ENCODE measurements around the gene CDKL1. TPM values are rescaled to one million over a fixed set of nuclear protein-coding genes. Genes with fewer than 3 reads are reported as not detected.
"Not testable (repeated sequence)": the region's sequence is repeated elsewhere in the genome, so short reads cannot be mapped to it uniquely, and the experiment has no call there.

CDKL1 gene
- polyA plus RNA-seq, 3 donors: 1.2 to 2.5 (median 1.3) TPM

GRCh38 chr14:50357124-50357523 lies 39.6 kb downstream of the CDKL1 start:
- Mint-ChIP-seq H3K36me3 (peaks cover 30 to 38% of the 10 kb centered on the region in 2 donors), H3K27ac (no peak overlapping the region), H3K27me3 (ENCODE audit: low read depth in 3 of 3) (no peaks in the 10 kb centered on the region), H3K9me3 (peaks cover 0 to 2% (median 0%) of the 10 kb centered on the region in 7 donors), H3K4me1 (no peaks in the 10 kb centered on the region), H3K4me3 (no peak overlapping the region)
- WGBS (ENCODE audit: insufficient coverage): 100% methylated on average over 1 of the region's 6 CpGs
- intact Hi-C loops (cut with micrococcal nuclease): no loop called here
- H3K4me2 ChIP-seq (replicated peaks; ENCODE audit: extremely low read depth, low read length, poor library complexity, severe bottlenecking): no peak overlapping the region
- H3K9ac ChIP-seq (ENCODE audit: insufficient read depth, low read length, poor library complexity, severe bottlenecking): no peak overlapping the region
- H3K4me1 ChIP-seq (ENCODE audit: control insufficient read depth in 1 of 2, insufficient read depth in 2 of 2, low read length in 2 of 2): no peaks in the 10 kb centered on the region
- no peaks in the 10 kb centered on the region for H3K79me2 ChIP-seq (ENCODE audit: insufficient read depth, low read length)
- H3K9me3 ChIP-seq (replicated peaks in 1 of 2; ENCODE audit: control insufficient read depth in 1 of 2, insufficient read depth in 1 of 2, low read length in 2 of 2): no peaks in the 10 kb centered on the region
- H4K20me1 ChIP-seq (ENCODE audit: insufficient read depth, low read length): no peaks in the 10 kb centered on the region
- no peaks in the 10 kb centered on the region for H3K27me3 ChIP-seq (ENCODE audit: control insufficient read depth in 2 of 2, insufficient read depth in 2 of 2, low read length in 2 of 2)
- H3K36me3 ChIP-seq (replicated peaks in 1 of 2; ENCODE audit: control insufficient read depth in 1 of 2, insufficient read depth in 2 of 2, low read length in 2 of 2): peaks cover 0 to 30% of the 10 kb centered on the region in 2 donors
- no peak for DNase-seq
- no peak for TF ChIP-seq CTCF (IDR thresholded peaks at IDR 0.05)
- no peak overlapping the region for H3K27ac ChIP-seq (ENCODE audit: low read depth in 1 of 2, low read length in 2 of 2)
- H3K4me3 ChIP-seq (replicated peaks in 1 of 3; ENCODE audit: low read depth in 2 of 3, low read length in 3 of 3): no peak overlapping the region
- no peak overlapping the region for H2AFZ ChIP-seq (ENCODE audit: insufficient read depth, low read depth, low read length, poor library complexity, severe bottlenecking)

- DNase-seq; H3K4me1 Mint-ChIP-seq; H3K9ac ChIP-seq (ENCODE audit: insufficient read depth, low read length, poor library complexity, severe bottlenecking); H3K4me3 Mint-ChIP-seq; H3K27me3 ChIP-seq (ENCODE audit: control insufficient read depth in 2 of 2, insufficient read depth in 2 of 2, low read length in 2 of 2); H3K4me3 ChIP-seq (replicated peaks in 1 of 3; ENCODE audit: low read depth in 2 of 3, low read length in 3 of 3); H3K9me3 Mint-ChIP-seq; H2AFZ ChIP-seq (ENCODE audit: insufficient read depth, low read depth, low read length, poor library complexity, severe bottlenecking); H3K9me3 ChIP-seq (replicated peaks in 1 of 2; ENCODE audit: control insufficient read depth in 1 of 2, insufficient read depth in 1 of 2, low read length in 2 of 2); H3K79me2 ChIP-seq (ENCODE audit: insufficient read depth, low read length); H4K20me1 ChIP-seq (ENCODE audit: insufficient read depth, low read length); H3K27ac Mint-ChIP-seq; H3K27me3 Mint-ChIP-seq (ENCODE audit: low read depth in 3 of 3); H3K4me1 ChIP-seq (ENCODE audit: control insufficient read depth in 1 of 2, insufficient read depth in 2 of 2, low read length in 2 of 2); H3K27ac ChIP-seq (ENCODE audit: low read depth in 1 of 2, low read length in 2 of 2); intact Hi-C loops (cut with micrococcal nuclease); H3K4me2 ChIP-seq (replicated peaks; ENCODE audit: extremely low read depth, low read length, poor library complexity, severe bottlenecking): not testable (repeated sequence)
- H3K36me3 Mint-ChIP-seq: peaks cover 30 to 38% of the 10 kb centered on the region in 2 donors
- WGBS (ENCODE audit: insufficient coverage): no CpG with 5 or more reads among the region's 3 CpGs
- H3K36me3 ChIP-seq (replicated peaks in 1 of 2; ENCODE audit: control insufficient read depth in 1 of 2, insufficient read depth in 2 of 2, low read length in 2 of 2): peaks cover 0 to 30% of the 10 kb centered on the region in 2 donors
Observed at GRCh38 chr14:50356283-50356682, 40.4 kb downstream of the CDKL1 start.
